PFSK-1 (cell line): ENCODE data around the gene BMF.

Experiments used
- POLR2AphosphoS5 ChIP-seq: IDR thresholded peaks from 2 replicates; pipeline ENCODE4 v1.6.1; 2012; ENCODE audit warnings: low read depth, mild to moderate bottlenecking, control low read depth, low read length, moderate library complexity
- REST ChIP-seq, 2 experiments: IDR thresholded peaks; 2 replicates each; pipeline versions ENCODE4 v1.6.1 to v1.8.0; 2011 to 2012; ENCODE audit warnings: low read depth in 2 of 2, low read length in 2 of 2, control low read depth in 1 of 2, inconsistent platforms in 1 of 2, mild to moderate bottlenecking in 1 of 2, moderate library complexity in 1 of 2; ENCODE audit not compliant: insufficient read depth in 1 of 2

GRCh38 chr15:40094156-40094555 lies 14.5 kb downstream of the BMF start:
- TF ChIP-seq POLR2AphosphoS5, result no peak
- no peak for TF ChIP-seq REST (IDR thresholded peaks at IDR 0.05; ENCODE audit: insufficient read depth in 1 of 2, low read depth in 2 of 2, low read length in 2 of 2)
